KOPT-K1 (cell line): Measurements from ENCODE around the gene GTPBP8.
"Not testable (repeated sequence)": the region's sequence is repeated elsewhere in the genome, so short reads cannot be mapped to it uniquely, and the experiment has no call there.

Experiments
- H3K27ac ChIP-seq: fragments of 200-600 bp; sonication (generic); 2 replicates; pipeline ENCODE4 v1.5.1; 2016; ENCODE audit warnings: antibody characterized with exemption, mild to moderate bottlenecking, low read depth, low read length; ENCODE audit not compliant: poor library complexity, severe bottlenecking
- H3K36me3 ChIP-seq: fragments of 200-600 bp; sonication (generic); 2 replicates; pipeline ENCODE4 v1.5.1; 2017; ENCODE audit warnings: antibody characterized with exemption, mild to moderate bottlenecking, low read length, moderate library complexity; ENCODE audit not compliant: insufficient read depth
- H3K9me3 ChIP-seq: fragments of 200-600 bp; sonication (generic); 2 replicates; pipeline ENCODE4 v1.5.1; 2017; ENCODE audit warnings: antibody characterized with exemption, low read length, mild to moderate bottlenecking; ENCODE audit not compliant: insufficient read depth, poor library complexity, severe bottlenecking

The GTPBP8 gene

GRCh38 chr3:113019182-113020137 lies 28.7 kb downstream of the GTPBP8 start:
- peak overlapping the region; percentile 86 for H3K27ac ChIP-seq
- H3K9me3 ChIP-seq: no peaks in the 10 kb centered on the region
- H3K36me3 ChIP-seq: peaks cover 35% of the 10 kb centered on the region

DNA sequence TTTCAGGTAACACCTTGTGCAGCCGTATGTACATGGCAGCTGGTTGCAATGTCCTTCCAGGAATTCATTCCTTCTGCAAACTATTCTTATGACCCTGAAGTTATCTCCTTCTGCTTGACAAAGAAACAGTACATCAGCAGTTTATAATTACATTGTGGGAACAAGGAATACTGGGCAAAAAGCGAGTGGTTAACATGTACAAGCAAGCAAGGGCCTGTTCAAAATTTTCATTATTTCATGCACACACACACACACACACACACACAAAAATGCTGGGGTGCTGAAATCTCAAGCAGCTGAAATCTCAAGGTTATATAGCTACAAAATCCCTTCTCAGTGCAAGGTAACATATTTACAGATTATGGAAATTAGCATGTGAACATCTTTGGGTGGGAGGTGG lies 30.7 kb downstream of the GTPBP8 start:
- H3K36me3 ChIP-seq: peaks cover 15% of the 10 kb centered on the region
- no peak overlapping the region for H3K27ac ChIP-seq
- H3K9me3 ChIP-seq: no peaks in the 10 kb centered on the region

- H3K36me3 ChIP-seq: no peaks in the 10 kb centered on the region
- H3K27ac ChIP-seq: no peak overlapping the region
- no peaks in the 10 kb centered on the region for H3K9me3 ChIP-seq
These were observed 43.2 kb downstream of the GTPBP8 start for GRCh38 chr3:113034011-113034410.

DNA sequence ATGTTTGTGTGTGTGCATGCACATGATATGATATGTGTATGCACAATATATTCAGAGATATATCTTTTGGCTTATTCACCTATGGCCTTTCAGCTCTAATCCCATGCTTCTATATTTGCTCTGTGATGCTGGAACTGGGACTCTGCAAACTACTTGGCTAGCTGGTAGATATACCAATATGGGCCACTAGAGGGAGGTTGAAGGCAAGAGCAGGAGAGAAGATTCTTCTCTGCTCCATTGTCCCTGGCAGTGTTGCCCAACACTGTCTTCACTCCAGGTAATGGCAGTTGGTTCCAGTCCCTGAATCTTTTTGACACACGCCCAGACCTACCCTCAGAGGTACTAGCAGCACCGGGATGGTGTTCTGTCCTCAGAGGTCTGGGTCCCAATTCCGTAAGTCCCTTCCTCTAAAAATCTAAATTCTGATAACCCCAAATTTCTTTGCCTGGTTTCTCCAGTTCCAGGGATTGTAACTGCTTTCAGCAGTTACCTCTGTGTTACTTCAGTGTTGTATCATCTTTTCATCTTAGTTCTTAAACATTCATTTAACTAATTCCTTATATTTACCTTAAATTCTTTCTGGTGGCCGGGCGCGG lies 44.7 kb downstream of the GTPBP8 start:
- no peak overlapping the region for H3K27ac ChIP-seq

GRCh38 chr3:113038328-113038727 lies 47.5 kb downstream of the GTPBP8 start:
- Histone ChIP-seq H3K27ac (no peak overlapping the region), H3K36me3 (no peaks in the 10 kb centered on the region), H3K9me3 (no peaks in the 10 kb centered on the region)

More for the DNA sequence above, 44.7 kb downstream of the GTPBP8 start:
- Histone ChIP-seq H3K9me3 (no peaks in the 10 kb centered on the region), H3K36me3 (no peaks in the 10 kb centered on the region)

DNA sequence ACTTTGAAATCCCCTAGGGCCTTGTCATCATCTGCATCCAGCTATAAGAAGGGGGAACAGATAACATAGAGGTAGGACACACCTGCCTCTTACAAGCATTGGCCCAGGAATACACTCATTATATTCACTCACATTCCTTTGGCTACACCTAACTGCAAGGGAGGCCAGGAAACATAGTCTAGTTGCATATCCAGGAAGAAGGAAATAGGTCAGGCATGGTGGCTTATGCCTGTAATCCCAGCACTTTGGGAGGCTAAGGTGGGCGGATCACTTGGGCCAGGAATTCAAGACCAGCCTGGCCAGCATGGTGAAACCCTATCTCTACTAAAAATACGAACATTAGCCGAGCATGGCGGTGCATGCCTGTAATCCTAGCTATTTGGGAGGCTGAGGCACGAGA lies 48.8 kb downstream of the GTPBP8 start:
- Histone ChIP-seq H3K27ac (no peak overlapping the region), H3K9me3 (no peaks in the 10 kb centered on the region), H3K36me3 (no peaks in the 10 kb centered on the region)

- Histone ChIP-seq H3K27ac (no peak overlapping the region), H3K36me3 (no peaks in the 10 kb centered on the region), H3K9me3 (no peaks in the 10 kb centered on the region)
These were observed 49.4 kb downstream of the GTPBP8 start for GRCh38 chr3:113040231-113040630.

- Histone ChIP-seq H3K27ac (no peak overlapping the region), H3K9me3 (no peaks in the 10 kb centered on the region), H3K36me3 (no peaks in the 10 kb centered on the region)
These were observed 52.9 kb downstream of the GTPBP8 start for GRCh38 chr3:113043686-113044085.

GRCh38 chr3:113046186-113046965 lies 55.6 kb downstream of the GTPBP8 start:
- H3K9me3 ChIP-seq: not testable (repeated sequence)

DNA sequence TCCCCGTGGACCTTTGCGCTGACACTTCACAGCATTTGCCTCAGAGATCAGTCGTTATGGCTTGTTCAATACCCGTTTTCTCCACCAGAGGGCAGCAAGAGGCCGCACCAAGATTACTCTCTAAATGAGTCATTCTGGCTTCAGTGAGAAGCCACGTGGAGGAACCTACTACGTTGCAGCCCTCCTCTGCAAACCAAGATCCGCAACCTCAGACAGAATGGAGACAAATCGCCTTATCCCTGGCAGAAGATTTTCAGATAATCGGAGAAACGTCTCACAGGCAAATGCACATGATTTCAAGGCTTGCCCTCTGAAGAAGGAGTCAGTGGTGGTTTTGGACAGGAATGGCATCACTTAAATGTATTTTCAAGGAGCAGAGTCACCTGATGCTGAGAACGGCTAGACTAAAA lies 60.5 kb downstream of the GTPBP8 start:
- H3K9me3 ChIP-seq: no peaks in the 10 kb centered on the region
- no peak overlapping the region for H3K27ac ChIP-seq
- no peaks in the 10 kb centered on the region for H3K36me3 ChIP-seq

More at GRCh38 chr3:113046186-113046965, 55.6 kb downstream of the GTPBP8 start:
- not testable (repeated sequence) for H3K36me3 ChIP-seq, H3K27ac ChIP-seq
